PC-3 (cell line): ENCODE measurements around the gene DYNC1LI1.

Experiments used
- CTCF ChIP-seq: fragments of 300-600 bp; sonication (generic); conservative IDR thresholded peaks from 2 replicates; pipeline ENCODE4 v1.5.1; 2017; ENCODE audit warnings: antibody characterized with exemption, low read depth, mild to moderate bottlenecking, low read length
- EZH2 ChIP-seq: fragments of 300-600 bp; sonication (generic); IDR thresholded peaks from one replicate; pipeline ENCODE4 v1.6.1; 2017; ENCODE audit warnings: antibody characterized with exemption, mild to moderate bottlenecking, low read length; ENCODE audit not compliant: unreplicated experiment

- no peak for TF ChIP-seq EZH2
- no peak for TF ChIP-seq CTCF
Observed at GRCh38 chr3:32495609-32496008, 75.0 kb downstream of the DYNC1LI1 start.
